ENCODE data around the gene ADAMTS15.

DNA sequence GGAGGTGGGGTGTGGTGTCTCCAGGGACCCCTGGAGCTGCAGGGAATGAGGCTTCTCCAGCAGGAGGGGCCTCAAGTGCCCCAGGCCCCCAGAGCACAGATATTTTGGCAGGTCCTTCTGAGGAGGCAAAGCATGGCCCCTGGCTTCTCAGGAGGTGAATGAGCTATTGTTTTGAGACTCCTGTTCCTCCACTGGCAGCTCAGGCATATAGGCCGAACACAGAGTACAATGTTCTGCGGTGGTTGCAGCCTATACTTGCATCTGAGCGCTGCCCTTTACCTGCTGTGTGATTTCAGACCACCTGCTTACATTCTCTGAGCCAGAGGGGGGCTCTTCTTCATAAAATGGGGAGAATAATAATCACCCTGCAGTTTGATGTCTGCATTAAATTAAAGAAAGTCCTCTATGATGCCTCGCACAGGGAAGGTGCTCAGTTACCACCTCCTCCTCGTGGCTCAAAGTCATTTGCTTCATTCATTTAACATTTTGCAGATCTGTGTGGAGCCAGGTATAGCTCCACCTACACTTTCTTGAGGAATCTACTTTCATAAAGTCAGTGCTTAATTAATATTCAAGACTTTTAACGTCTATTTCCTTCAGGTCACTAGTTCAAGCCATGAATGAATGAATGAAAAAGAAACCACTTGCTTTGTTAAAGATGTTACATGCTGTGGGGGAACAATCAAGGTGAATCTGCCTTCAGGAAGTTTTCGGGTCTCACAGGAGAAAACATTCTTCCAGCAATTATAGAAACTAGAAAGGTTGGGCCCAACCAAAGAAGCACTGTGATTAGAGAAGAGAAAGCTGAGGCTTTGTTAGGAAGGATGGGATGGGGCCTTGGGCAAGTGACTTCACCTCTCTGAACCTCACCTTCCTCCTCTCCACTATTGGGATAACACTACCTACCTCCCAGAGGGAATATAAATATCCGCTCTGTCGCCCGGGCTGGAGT is 68.4 kb downstream of the ADAMTS15 start:
- TF ChIP-seq, protein P1, sequence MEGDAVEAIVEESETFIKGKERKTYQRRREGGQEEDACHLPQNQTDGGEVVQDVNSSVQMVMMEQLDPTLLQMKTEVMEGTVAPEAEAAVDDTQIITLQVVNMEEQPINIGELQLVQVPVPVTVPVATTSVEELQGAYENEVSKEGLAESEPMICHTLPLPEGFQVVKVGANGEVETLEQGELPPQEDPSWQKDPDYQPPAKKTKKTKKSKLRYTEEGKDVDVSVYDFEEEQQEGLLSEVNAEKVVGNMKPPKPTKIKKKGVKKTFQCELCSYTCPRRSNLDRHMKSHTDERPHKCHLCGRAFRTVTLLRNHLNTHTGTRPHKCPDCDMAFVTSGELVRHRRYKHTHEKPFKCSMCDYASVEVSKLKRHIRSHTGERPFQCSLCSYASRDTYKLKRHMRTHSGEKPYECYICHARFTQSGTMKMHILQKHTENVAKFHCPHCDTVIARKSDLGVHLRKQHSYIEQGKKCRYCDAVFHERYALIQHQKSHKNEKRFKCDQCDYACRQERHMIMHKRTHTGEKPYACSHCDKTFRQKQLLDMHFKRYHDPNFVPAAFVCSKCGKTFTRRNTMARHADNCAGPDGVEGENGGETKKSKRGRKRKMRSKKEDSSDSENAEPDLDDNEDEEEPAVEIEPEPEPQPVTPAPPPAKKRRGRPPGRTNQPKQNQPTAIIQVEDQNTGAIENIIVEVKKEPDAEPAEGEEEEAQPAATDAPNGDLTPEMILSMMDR (IDR thresholded peaks at IDR 0.05): no peak
- TF ChIP-seq POLR2A (IDR thresholded peaks at IDR 0.05) (no peak), EP300 (IDR thresholded peaks at IDR 0.05) (no peak)
